Measurements from ENCODE around the gene EPB41L4B. TPM values are rescaled to one million over a fixed set of nuclear protein-coding genes. Genes with fewer than 3 reads are reported as not detected.

EPB41L4B gene
- total and polyA plus RNA-seq, 2 of the 13 experiments (the other 11 are each of a cell fraction or from before 2014, with no cell fraction given), result 17.6 to 22.1 TPM

- TF ChIP-seq MAFG (CRISPR knock-in tag; IDR thresholded peaks at IDR 0.05), result no peak
- no peak for TF ChIP-seq SKI (IDR thresholded peaks at IDR 0.05; ENCODE audit: partially characterized antibody)
- TF ChIP-seq, protein P1, sequence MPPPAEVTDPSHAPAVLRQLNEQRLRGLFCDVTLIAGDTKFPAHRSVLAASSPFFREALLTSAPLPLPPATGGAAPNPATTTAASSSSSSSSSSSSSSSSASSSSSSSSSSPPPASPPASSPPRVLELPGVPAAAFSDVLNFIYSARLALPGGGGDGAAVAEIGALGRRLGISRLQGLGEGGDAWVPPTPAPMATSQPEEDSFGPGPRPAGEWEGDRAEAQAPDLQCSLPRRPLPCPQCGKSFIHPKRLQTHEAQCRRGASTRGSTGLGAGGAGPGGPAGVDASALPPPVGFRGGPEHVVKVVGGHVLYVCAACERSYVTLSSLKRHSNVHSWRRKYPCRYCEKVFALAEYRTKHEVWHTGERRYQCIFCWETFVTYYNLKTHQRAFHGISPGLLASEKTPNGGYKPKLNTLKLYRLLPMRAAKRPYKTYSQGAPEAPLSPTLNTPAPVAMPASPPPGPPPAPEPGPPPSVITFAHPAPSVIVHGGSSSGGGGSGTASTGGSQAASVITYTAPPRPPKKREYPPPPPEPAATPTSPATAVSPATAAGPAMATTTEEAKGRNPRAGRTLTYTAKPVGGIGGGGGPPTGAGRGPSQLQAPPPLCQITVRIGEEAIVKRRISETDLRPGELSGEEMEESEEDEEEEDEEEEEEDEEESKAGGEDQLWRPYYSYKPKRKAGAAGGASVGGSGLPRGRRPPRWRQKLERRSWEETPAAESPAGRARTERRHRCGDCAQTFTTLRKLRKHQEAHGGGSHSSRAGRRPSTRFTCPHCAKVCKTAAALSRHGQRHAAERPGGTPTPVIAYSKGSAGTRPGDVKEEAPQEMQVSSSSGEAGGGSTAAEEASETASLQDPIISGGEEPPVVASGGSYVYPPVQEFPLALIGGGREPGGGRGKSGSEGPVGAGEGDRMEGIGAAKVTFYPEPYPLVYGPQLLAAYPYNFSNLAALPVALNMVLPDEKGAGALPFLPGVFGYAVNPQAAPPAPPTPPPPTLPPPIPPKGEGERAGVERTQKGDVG (CRISPR knock-in tag; IDR thresholded peaks at IDR 0.05; ENCODE audit: borderline replicate concordance), result no peak
- TF ChIP-seq IKZF4 (CRISPR knock-in tag; IDR thresholded peaks at IDR 0.05; ENCODE audit: borderline replicate concordance, low read depth, not compliant biosample characterization), result no peak
- no peak for TF ChIP-seq JUND (CRISPR knock-in tag; IDR thresholded peaks at IDR 0.05)
- no peak for TF ChIP-seq FOXO1 (CRISPR knock-in tag; IDR thresholded peaks at IDR 0.05)
These were observed 50.4 kb downstream of the EPB41L4B start (continued) for GRCh38 chr9:109270441-109270840.

GRCh38 chr9:109269839-109270238 lies 51.0 kb downstream of the EPB41L4B start:
- intact Hi-C loops (cut with micrococcal nuclease; ENCODE audit: unreplicated experiment), result no loop called here
- no peak overlapping the region for H3K4me3 ChIP-seq (replicated peaks in 1 of 3; ENCODE audit: insufficient read depth in 1 of 3, low read depth in 2 of 3, low read length in 3 of 3)
- in situ Hi-C loops (cut with HindIII; ENCODE audit: extremely low pct_ligation_motif_present, low pct_unique_long_range_greater_than_20kb), result no loop called here
- CTCF ChIA-PET (ENCODE audit: low intra/inter-chr PET ratio, low total read pairs), result no interaction called here
- FAIRE-seq (no peak), DNase-seq (ENCODE audit: low spot score) (no peak), ATAC-seq (no peak)
- no peak overlapping the region for H3K9ac ChIP-seq (ENCODE audit: insufficient read depth, low read depth, low read length)
- TF ChIP-seq, protein P2, sequence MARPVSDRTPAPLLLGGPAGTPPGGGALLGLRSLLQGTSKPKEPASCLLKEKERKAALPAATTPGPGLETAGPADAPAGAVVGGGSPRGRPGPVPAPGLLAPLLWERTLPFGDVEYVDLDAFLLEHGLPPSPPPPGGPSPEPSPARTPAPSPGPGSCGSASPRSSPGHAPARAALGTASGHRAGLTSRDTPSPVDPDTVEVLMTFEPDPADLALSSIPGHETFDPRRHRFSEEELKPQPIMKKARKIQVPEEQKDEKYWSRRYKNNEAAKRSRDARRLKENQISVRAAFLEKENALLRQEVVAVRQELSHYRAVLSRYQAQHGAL (CRISPR knock-in tag; IDR thresholded peaks at IDR 0.05; ENCODE audit: not compliant biosample characterization), result no peak
- TF ChIP-seq ZMYM4 (CRISPR knock-in tag; IDR thresholded peaks at IDR 0.05), result no peak
- TF ChIP-seq LBX2 (CRISPR knock-in tag; IDR thresholded peaks at IDR 0.05; ENCODE audit: borderline replicate concordance), result no peak
- no peak for TF ChIP-seq DMAP1 (CRISPR knock-in tag; IDR thresholded peaks at IDR 0.05)
- no peak for TF ChIP-seq THYN1 (CRISPR knock-in tag; IDR thresholded peaks at IDR 0.05; ENCODE audit: borderline replicate concordance, low read depth)
- TF ChIP-seq ZNF232 (CRISPR knock-in tag; IDR thresholded peaks at IDR 0.05; ENCODE audit: borderline replicate concordance), result no peak
- H4K20me1 ChIP-seq (ENCODE audit: insufficient read depth, low read length), result no peaks in the 10 kb centered on the region
- no peaks in the 10 kb centered on the region for H3K9me3 ChIP-seq (ENCODE audit: low read length)
- no peaks in the 10 kb centered on the region for H3K27me3 ChIP-seq (ENCODE audit: control insufficient read depth in 1 of 2, insufficient read depth in 2 of 2, low read length in 2 of 2)
- H2AFZ ChIP-seq (ENCODE audit: low read length), result no peak overlapping the region
- no peak overlapping the region for H3K27ac ChIP-seq (ENCODE audit: extremely low read length, insufficient read depth, low read length)
- 97% methylated on average over 5 of the region's 5 CpGs for WGBS (ENCODE audit: low lambda C conversion rate)
- peaks cover 16% of the 10 kb centered on the region for H3K4me1 ChIP-seq (ENCODE audit: insufficient read depth, low read length)
- H3K4me2 ChIP-seq (ENCODE audit: low read depth, low read length), result no peak overlapping the region
- no TSS peak for BruUV-seq (replicated peaks)
- POLR2A ChIA-PET, result no interaction called here
- H3K79me2 ChIP-seq (ENCODE audit: insufficient read depth, low read length), result no peaks in the 10 kb centered on the region
- peaks cover 3 to 14% of the 10 kb centered on the region in 2 experiments; a peak in 4 of 5 replicates for H3K36me3 ChIP-seq (replicated peaks in 1 of 2; ENCODE audit: control insufficient read depth in 1 of 2, insufficient read depth in 2 of 2, low read length in 2 of 2)

All from HepG2 (cell line).